Measurements from ENCODE around the gene CTNNA3. TPM values are rescaled to one million over a fixed set of nuclear protein-coding genes. Genes with fewer than 3 reads are reported as not detected.

The CTNNA3 gene
- total and polyA plus RNA-seq, 4 donors = under 0.01 to 39.8 (median 0.09) TPM

- Histone ChIP-seq H3K36me3 (ENCODE audit: control insufficient read depth in 4 of 4, insufficient read depth in 4 of 4, low read length in 4 of 4) (no peaks in the 10 kb centered on the region), H3K4me3 (no peak overlapping the region), H3K9me3 (ENCODE audit: control insufficient read depth in 4 of 4, insufficient read depth in 3 of 4, low read length in 3 of 4) (no peaks in the 10 kb centered on the region), H3K9ac (ENCODE audit: insufficient read depth in 1 of 2, low read length in 2 of 2) (no peak overlapping the region), H3K27ac (ENCODE audit: low read depth in 1 of 2, low read length in 1 of 2) (no peak overlapping the region), H3K4me1 (ENCODE audit: control insufficient read depth in 5 of 5, insufficient read depth in 5 of 5, low read length in 5 of 5) (no peaks in the 10 kb centered on the region), H3K27me3 (ENCODE audit: control insufficient read depth in 3 of 3, insufficient read depth in 3 of 3, low read length in 2 of 3) (no peaks in the 10 kb centered on the region)
- no peak for ATAC-seq (ENCODE audit: insufficient read depth, low FRiP score)
- TF ChIP-seq, protein P1, sequence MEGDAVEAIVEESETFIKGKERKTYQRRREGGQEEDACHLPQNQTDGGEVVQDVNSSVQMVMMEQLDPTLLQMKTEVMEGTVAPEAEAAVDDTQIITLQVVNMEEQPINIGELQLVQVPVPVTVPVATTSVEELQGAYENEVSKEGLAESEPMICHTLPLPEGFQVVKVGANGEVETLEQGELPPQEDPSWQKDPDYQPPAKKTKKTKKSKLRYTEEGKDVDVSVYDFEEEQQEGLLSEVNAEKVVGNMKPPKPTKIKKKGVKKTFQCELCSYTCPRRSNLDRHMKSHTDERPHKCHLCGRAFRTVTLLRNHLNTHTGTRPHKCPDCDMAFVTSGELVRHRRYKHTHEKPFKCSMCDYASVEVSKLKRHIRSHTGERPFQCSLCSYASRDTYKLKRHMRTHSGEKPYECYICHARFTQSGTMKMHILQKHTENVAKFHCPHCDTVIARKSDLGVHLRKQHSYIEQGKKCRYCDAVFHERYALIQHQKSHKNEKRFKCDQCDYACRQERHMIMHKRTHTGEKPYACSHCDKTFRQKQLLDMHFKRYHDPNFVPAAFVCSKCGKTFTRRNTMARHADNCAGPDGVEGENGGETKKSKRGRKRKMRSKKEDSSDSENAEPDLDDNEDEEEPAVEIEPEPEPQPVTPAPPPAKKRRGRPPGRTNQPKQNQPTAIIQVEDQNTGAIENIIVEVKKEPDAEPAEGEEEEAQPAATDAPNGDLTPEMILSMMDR (IDR thresholded peaks at IDR 0.05; ENCODE audit: control extremely low read depth, extremely low read depth) = no peak
- 91 to 92% methylated on average over 1 of the region's 1 CpG for WGBS, 2 donors
- no peak for DNase-seq
Measured at GRCh38 chr10:66457629-66458028, 1238.4 kb downstream of the CTNNA3 start.

- Histone ChIP-seq H3K27ac (ENCODE audit: low read depth in 1 of 2, low read length in 1 of 2) (no peak overlapping the region), H3K27me3 (ENCODE audit: control insufficient read depth in 3 of 3, insufficient read depth in 3 of 3, low read length in 2 of 3) (no peaks in the 10 kb centered on the region), H3K36me3 (ENCODE audit: control insufficient read depth in 4 of 4, insufficient read depth in 4 of 4, low read length in 4 of 4) (no peaks in the 10 kb centered on the region), H3K9me3 (ENCODE audit: control insufficient read depth in 4 of 4, insufficient read depth in 3 of 4, low read length in 3 of 4) (no peaks in the 10 kb centered on the region), H3K9ac (ENCODE audit: insufficient read depth in 1 of 2, low read length in 2 of 2) (no peak overlapping the region), H3K4me1 (ENCODE audit: control insufficient read depth in 5 of 5, insufficient read depth in 5 of 5, low read length in 5 of 5) (no peaks in the 10 kb centered on the region), H3K4me3 (no peak overlapping the region)
- ATAC-seq (ENCODE audit: insufficient read depth, low FRiP score) (no peak), DNase-seq (no peak)
- 55 to 75% methylated on average over 2 of the region's 2 CpGs for WGBS, 2 donors
- TF ChIP-seq, protein P1 (IDR thresholded peaks at IDR 0.05; ENCODE audit: control extremely low read depth, extremely low read depth) = no peak
Measured at GRCh38 chr10:66455304-66455703, 1240.7 kb downstream of the CTNNA3 start.

DNA sequence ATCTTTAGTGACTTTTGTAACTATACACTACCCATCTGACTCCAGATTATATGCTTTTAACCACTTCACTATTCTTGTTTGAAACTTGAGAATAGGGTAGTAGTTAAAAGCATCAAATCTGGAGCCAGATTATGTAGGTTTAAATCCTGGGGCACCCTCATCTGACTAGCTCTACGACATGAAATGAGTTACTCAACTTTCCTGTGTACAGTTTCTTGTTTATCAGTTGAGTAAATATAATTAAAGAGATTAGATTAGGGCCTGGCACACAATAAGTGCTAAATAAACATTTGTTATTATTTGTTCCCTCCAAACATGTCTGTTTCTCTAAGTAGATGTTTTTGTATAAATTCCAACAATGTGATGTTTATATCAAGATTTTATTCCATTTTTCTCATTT, 1255.4 kb downstream of the CTNNA3 start:
- 43 to 59% methylated on average over 1 of the region's 1 CpG for WGBS, 2 donors
- no peak overlapping the region for H3K27ac ChIP-seq (ENCODE audit: low read depth in 1 of 2, low read length in 1 of 2)

More for the DNA sequence above, 1255.4 kb downstream of the CTNNA3 start:
- Histone ChIP-seq H3K9ac (ENCODE audit: insufficient read depth in 1 of 2, low read length in 2 of 2) (no peak overlapping the region), H3K4me1 (ENCODE audit: control insufficient read depth in 5 of 5, insufficient read depth in 5 of 5, low read length in 5 of 5) (no peaks in the 10 kb centered on the region), H3K27me3 (ENCODE audit: control insufficient read depth in 3 of 3, insufficient read depth in 3 of 3, low read length in 2 of 3) (no peaks in the 10 kb centered on the region), H3K36me3 (ENCODE audit: control insufficient read depth in 4 of 4, insufficient read depth in 4 of 4, low read length in 4 of 4) (no peaks in the 10 kb centered on the region), H3K9me3 (ENCODE audit: control insufficient read depth in 4 of 4, insufficient read depth in 3 of 4, low read length in 3 of 4) (peaks cover 0 to 4% (median 0%) of the 10 kb centered on the region in 4 donors), H3K4me3 (no peak overlapping the region)
- DNase-seq (peak in 2 of 3 donors; percentile 41 to 51), ATAC-seq (ENCODE audit: insufficient read depth, low FRiP score) (no peak)
- TF ChIP-seq, protein P1 (IDR thresholded peaks at IDR 0.05; ENCODE audit: control extremely low read depth, extremely low read depth) = no peak
